HepG2 (cell line): Measurements from ENCODE around the gene TLE5. TPM values are rescaled to one million over a fixed set of nuclear protein-coding genes. Genes with fewer than 3 reads are reported as not detected.
A peak's percentile ranks its signal among the peaks of the same experiment; 100 is the strongest.

Source experiments
- BORCS8-MEF2B ChIP-seq: sonication (generic); formaldehyde crosslinking; IDR thresholded peaks from 2 replicates; pipeline ENCODE4 v1.8.0; 2022; ENCODE audit warnings: mild to moderate bottlenecking, missing genetic modification reagents
- GABPA ChIP-seq, 2 experiments: IDR thresholded peaks; 2 replicates each; pipeline ENCODE4 v1.6.1; 2011 to 2016; ENCODE audit warnings: low read depth in 2 of 2, low read length in 1 of 2, missing biosample characterization in 1 of 2, missing genetic modification characterization in 1 of 2
- GTF2F1 ChIP-seq: fragments of 150-350 bp; IDR thresholded peaks from 2 replicates; pipeline ENCODE4 v1.6.1; 2014; ENCODE audit warnings: low read length
- HNRNPL ChIP-seq: fragments of 200-400 bp; formaldehyde crosslinking; IDR thresholded peaks from 2 replicates; pipeline ENCODE4 v1.6.1; 2017; ENCODE audit warnings: mild to moderate bottlenecking, low read depth, low read length
- HNRNPLL ChIP-seq: fragments of 200-400 bp; formaldehyde crosslinking; IDR thresholded peaks from 2 replicates; pipeline ENCODE4 v1.6.1; 2017; ENCODE audit warnings: mild to moderate bottlenecking, low read depth, low read length; ENCODE audit not compliant: poor library complexity, severe bottlenecking
- KAT8 ChIP-seq: IDR thresholded peaks from 2 replicates; pipeline ENCODE4 v1.6.1; 2016; ENCODE audit warnings: missing genetic modification reagents, missing compliant biosample characterization
- KMT2A ChIP-seq: sonication (generic); formaldehyde crosslinking; IDR thresholded peaks from 2 replicates; pipeline ENCODE4 v1.4.0; 2020; ENCODE audit warnings: missing genetic modification reagents
- POLR2AphosphoS5 ChIP-seq: IDR thresholded peaks from 2 replicates; pipeline ENCODE4 v1.6.1; 2012; ENCODE audit warnings: low read depth, low read length
- SP5 ChIP-seq: IDR thresholded peaks from 2 replicates; pipeline ENCODE4 v1.6.1; 2016; ENCODE audit warnings: low read depth, borderline replicate concordance
- THAP11 ChIP-seq: IDR thresholded peaks from 2 replicates; pipeline ENCODE4 v1.6.1; 2016; ENCODE audit warnings: missing biosample characterization, missing genetic modification reagents
- YY1 ChIP-seq: IDR thresholded peaks from 2 replicates; pipeline ENCODE4 v1.6.1; 2011; ENCODE audit warnings: low read length, low read depth, moderate library complexity, mild to moderate bottlenecking; ENCODE audit not compliant: insufficient read depth, insufficient replicate concordance
- ZNF136 ChIP-seq: sonication (generic); formaldehyde crosslinking; IDR thresholded peaks from 2 replicates; pipeline ENCODE4 v1.8.1; 2022; ENCODE audit warnings: low read depth, mild to moderate bottlenecking, moderate library complexity, missing genetic modification reagents
- ZNF441 ChIP-seq: sonication (generic); formaldehyde crosslinking; IDR thresholded peaks from 2 replicates; pipeline ENCODE4 v1.7.0; 2021; ENCODE audit warnings: missing genetic modification reagents, borderline replicate concordance
- polyA plus RNA-seq, 8 experiments: library from polyadenylated mRNA; depleted of rRNA in 3 of 8; stranded (reverse) in 7 of 8; unstranded in 1 of 8; fragments of >200 nt; fragmentation: Illumina TruSeq in 4 of 8; extraction: Trizol in 4 of 8; gene quantifications; 2 replicates each; pipeline versions ENCODE4 v1.2.1 to v1.2.3, GENCODE V29; 2011 to 2016; ENCODE audit warnings: low read depth in 4 of 8, missing spikeins in 1 of 8, mixed read lengths in 1 of 8; ENCODE audit not compliant: insufficient read depth in 1 of 8
- total RNA-seq, 5 experiments: library from RNA; depleted of rRNA; stranded (reverse); fragments of >200 nt; fragmentation: Illumina TruSeq; extraction: Trizol; gene quantifications; 2 replicates each; pipeline ENCODE4 v1.2.3, GENCODE V29; 2016; ENCODE audit warnings: low read depth in 1 of 5
- TF ChIP-seq, protein P1 (sequence below): sonication (generic); formaldehyde crosslinking; IDR thresholded peaks from 2 replicates; pipeline ENCODE4 v1.5.0; 2020; ENCODE audit warnings: mild to moderate bottlenecking, missing genetic modification reagents, moderate library complexity

The TLE5 gene
- total and polyA plus RNA-seq, 2 of the 13 experiments (the other 11 are each of a cell fraction or from before 2014, with no cell fraction given) = 62.8 to 189 TPM

GRCh38 chr19:3095441-3096191, 33.3 kb upstream of the TLE5 start (continued):
- peak; percentile 50; the same call in 1 of the 2 replicates for TF ChIP-seq POLR2AphosphoS5
- no peak for TF ChIP-seq GABPA (IDR thresholded peaks at IDR 0.05; ENCODE audit: low read depth, low read length)
- TF ChIP-seq GABPA (CRISPR knock-in tag; IDR thresholded peaks at IDR 0.05; ENCODE audit: low read depth) = peak; percentile 36; the same call in 1 of the 2 replicates
- TF ChIP-seq ZNF441 = no peak
- no peak for TF ChIP-seq ZNF136
- peak; percentile 7; the same call in 1 of the 2 replicates for TF ChIP-seq KMT2A (CRISPR knock-in tag)
- peak; percentile 55; the same call in 1 of the 2 replicates for TF ChIP-seq SP5 (CRISPR knock-in tag)
- TF ChIP-seq YY1 = no peak
- peak; percentile 31; the same call in 1 of the 2 replicates for TF ChIP-seq THAP11
- TF ChIP-seq, protein P1, sequence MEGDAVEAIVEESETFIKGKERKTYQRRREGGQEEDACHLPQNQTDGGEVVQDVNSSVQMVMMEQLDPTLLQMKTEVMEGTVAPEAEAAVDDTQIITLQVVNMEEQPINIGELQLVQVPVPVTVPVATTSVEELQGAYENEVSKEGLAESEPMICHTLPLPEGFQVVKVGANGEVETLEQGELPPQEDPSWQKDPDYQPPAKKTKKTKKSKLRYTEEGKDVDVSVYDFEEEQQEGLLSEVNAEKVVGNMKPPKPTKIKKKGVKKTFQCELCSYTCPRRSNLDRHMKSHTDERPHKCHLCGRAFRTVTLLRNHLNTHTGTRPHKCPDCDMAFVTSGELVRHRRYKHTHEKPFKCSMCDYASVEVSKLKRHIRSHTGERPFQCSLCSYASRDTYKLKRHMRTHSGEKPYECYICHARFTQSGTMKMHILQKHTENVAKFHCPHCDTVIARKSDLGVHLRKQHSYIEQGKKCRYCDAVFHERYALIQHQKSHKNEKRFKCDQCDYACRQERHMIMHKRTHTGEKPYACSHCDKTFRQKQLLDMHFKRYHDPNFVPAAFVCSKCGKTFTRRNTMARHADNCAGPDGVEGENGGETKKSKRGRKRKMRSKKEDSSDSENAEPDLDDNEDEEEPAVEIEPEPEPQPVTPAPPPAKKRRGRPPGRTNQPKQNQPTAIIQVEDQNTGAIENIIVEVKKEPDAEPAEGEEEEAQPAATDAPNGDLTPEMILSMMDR = no peak
- no peak for TF ChIP-seq HNRNPL
- 0 out of 2 replicates have a peak, but pooled peaks have one; percentile 2 for TF ChIP-seq KAT8 (CRISPR knock-in tag)
- TF ChIP-seq HNRNPLL = peak; percentile 49
- no peak for TF ChIP-seq BORCS8-MEF2B
- TF ChIP-seq GTF2F1 = no peak
